Ishikawa (cell line): Measurements from ENCODE around the gene PRELID1.

Source experiments
- CEBPB ChIP-seq: IDR thresholded peaks from 2 replicates; pipeline ENCODE4 v1.6.1; 2012
- CREB1 ChIP-seq: IDR thresholded peaks from 2 replicates; pipeline ENCODE4 v1.6.1; 2012; ENCODE audit warnings: low read depth
- EGR1 ChIP-seq: IDR thresholded peaks from 2 replicates; pipeline ENCODE4 v1.6.1; 2012
- EP300 ChIP-seq: IDR thresholded peaks from 2 replicates; pipeline ENCODE4 v1.6.1; 2012; ENCODE audit warnings: borderline replicate concordance
- FOXM1 ChIP-seq: IDR thresholded peaks from 2 replicates; pipeline ENCODE4 v1.6.1; 2012; ENCODE audit warnings: low read depth, borderline replicate concordance
- NFIC ChIP-seq: IDR thresholded peaks from 2 replicates; pipeline ENCODE4 v1.6.1; 2012
- RAD21 ChIP-seq: IDR thresholded peaks from 2 replicates; pipeline ENCODE4 v1.6.1; 2012; ENCODE audit warnings: low read depth
- TAF1 ChIP-seq: IDR thresholded peaks from 2 replicates; pipeline ENCODE4 v1.6.1; 2012; ENCODE audit warnings: low read depth, mild to moderate bottlenecking
- TCF12 ChIP-seq: IDR thresholded peaks from 2 replicates; pipeline ENCODE4 v1.6.1; 2012; ENCODE audit warnings: low read depth
- TEAD4 ChIP-seq: IDR thresholded peaks from 2 replicates; pipeline ENCODE4 v1.6.1; 2012
- YY1 ChIP-seq: IDR thresholded peaks from 2 replicates; pipeline ENCODE4 v1.6.1; 2012; ENCODE audit warnings: low read depth
- ZBTB7A ChIP-seq: IDR thresholded peaks from 2 replicates; pipeline ENCODE4 v1.6.1; 2012; ENCODE audit warnings: low read depth
- TF ChIP-seq, protein P1 (sequence below): IDR thresholded peaks from 2 replicates; pipeline ENCODE4 v1.6.1; 2012
- TF ChIP-seq, protein P2 (sequence below): IDR thresholded peaks from 2 replicates; pipeline ENCODE4 v1.6.1; 2012; ENCODE audit warnings: low read depth, mild to moderate bottlenecking
- TF ChIP-seq, protein P3 (sequence below): IDR thresholded peaks from 2 replicates; pipeline ENCODE4 v1.6.1; 2012

The PRELID1 gene

DNA sequence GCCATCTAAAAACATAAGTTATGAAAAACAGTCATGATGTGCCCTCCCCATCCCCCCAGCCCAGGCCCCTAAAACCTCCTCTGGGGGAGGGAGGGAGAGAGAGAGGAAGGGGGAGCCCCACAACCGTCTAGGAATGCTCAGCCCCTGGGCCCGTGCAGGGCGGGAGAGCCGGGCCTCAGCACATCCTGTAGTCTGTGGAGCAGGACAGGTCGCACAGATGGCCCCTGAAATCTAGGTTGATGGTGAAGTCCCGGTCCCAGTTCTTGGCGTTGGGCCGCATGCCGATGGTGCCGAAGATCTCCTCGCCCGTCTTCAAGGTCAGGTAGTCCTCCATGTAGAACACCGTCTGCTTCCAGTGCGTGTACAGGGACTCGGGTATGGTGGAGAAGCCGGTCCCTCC is 38.2 kb upstream of the PRELID1 start:
- TF ChIP-seq, protein P1, sequence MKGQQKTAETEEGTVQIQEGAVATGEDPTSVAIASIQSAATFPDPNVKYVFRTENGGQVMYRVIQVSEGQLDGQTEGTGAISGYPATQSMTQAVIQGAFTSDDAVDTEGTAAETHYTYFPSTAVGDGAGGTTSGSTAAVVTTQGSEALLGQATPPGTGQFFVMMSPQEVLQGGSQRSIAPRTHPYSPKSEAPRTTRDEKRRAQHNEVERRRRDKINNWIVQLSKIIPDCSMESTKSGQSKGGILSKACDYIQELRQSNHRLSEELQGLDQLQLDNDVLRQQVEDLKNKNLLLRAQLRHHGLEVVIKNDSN, result no peak
- TF ChIP-seq TEAD4, result no peak
- no peak for TF ChIP-seq CREB1
- TF ChIP-seq, protein P2, sequence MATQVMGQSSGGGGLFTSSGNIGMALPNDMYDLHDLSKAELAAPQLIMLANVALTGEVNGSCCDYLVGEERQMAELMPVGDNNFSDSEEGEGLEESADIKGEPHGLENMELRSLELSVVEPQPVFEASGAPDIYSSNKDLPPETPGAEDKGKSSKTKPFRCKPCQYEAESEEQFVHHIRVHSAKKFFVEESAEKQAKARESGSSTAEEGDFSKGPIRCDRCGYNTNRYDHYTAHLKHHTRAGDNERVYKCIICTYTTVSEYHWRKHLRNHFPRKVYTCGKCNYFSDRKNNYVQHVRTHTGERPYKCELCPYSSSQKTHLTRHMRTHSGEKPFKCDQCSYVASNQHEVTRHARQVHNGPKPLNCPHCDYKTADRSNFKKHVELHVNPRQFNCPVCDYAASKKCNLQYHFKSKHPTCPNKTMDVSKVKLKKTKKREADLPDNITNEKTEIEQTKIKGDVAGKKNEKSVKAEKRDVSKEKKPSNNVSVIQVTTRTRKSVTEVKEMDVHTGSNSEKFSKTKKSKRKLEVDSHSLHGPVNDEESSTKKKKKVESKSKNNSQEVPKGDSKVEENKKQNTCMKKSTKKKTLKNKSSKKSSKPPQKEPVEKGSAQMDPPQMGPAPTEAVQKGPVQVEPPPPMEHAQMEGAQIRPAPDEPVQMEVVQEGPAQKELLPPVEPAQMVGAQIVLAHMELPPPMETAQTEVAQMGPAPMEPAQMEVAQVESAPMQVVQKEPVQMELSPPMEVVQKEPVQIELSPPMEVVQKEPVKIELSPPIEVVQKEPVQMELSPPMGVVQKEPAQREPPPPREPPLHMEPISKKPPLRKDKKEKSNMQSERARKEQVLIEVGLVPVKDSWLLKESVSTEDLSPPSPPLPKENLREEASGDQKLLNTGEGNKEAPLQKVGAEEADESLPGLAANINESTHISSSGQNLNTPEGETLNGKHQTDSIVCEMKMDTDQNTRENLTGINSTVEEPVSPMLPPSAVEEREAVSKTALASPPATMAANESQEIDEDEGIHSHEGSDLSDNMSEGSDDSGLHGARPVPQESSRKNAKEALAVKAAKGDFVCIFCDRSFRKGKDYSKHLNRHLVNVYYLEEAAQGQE, result no peak
- TF ChIP-seq, protein P3, sequence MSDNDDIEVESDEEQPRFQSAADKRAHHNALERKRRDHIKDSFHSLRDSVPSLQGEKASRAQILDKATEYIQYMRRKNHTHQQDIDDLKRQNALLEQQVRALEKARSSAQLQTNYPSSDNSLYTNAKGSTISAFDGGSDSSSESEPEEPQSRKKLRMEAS, result no peak
- TF ChIP-seq TCF12, result no peak
- no peak for TF ChIP-seq ZBTB7A
- TF ChIP-seq CEBPB, result no peak
- TF ChIP-seq EP300, result no peak
- TF ChIP-seq NFIC, result no peak
- TF ChIP-seq TAF1, result no peak
- TF ChIP-seq YY1, result no peak
- TF ChIP-seq FOXM1, result no peak
- TF ChIP-seq EGR1, result no peak
- TF ChIP-seq RAD21, result no peak

DNA sequence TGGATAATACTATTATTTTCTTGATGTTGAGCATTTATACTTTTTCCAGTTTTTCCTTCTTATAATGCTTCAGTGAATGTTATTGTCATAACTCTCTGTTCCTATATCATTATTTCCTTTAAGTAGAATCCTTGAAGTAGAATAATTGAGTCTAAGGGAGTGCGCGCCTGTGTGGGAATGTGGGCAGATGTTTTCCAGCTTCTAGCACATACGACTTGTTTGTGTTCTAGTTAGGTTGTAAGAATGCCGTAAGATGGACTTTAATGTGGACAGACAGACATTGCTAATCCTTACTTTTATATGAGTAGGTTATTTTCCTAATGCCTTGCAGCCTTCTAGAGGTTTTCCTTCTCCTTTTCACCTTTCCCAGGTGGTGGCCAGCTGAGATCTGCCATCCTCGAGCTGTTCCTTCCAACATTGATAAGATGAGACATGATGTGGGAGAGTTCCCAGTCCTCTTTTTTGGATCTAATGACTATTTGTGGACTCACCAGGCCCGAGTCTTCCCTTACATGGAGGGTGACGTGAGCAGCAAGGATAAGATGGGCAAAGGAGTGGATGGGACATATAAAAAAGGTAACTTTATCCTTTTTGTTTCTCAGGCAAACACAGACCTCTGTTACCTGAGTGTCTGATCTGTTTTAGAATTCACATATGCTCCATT is 34.2 kb upstream of the PRELID1 start:
- TF ChIP-seq, protein P2, result no peak
- TF ChIP-seq FOXM1, result no peak
- TF ChIP-seq EP300, result no peak
- no peak for TF ChIP-seq TEAD4
- no peak for TF ChIP-seq NFIC
- TF ChIP-seq, protein P1, result no peak
- no peak for TF ChIP-seq CEBPB
- TF ChIP-seq EGR1, result no peak
- TF ChIP-seq YY1, result no peak
- TF ChIP-seq TAF1, result no peak
- TF ChIP-seq, protein P3, result no peak
- no peak for TF ChIP-seq CREB1
- TF ChIP-seq RAD21, result no peak
- no peak for TF ChIP-seq ZBTB7A
- no peak for TF ChIP-seq TCF12

DNA sequence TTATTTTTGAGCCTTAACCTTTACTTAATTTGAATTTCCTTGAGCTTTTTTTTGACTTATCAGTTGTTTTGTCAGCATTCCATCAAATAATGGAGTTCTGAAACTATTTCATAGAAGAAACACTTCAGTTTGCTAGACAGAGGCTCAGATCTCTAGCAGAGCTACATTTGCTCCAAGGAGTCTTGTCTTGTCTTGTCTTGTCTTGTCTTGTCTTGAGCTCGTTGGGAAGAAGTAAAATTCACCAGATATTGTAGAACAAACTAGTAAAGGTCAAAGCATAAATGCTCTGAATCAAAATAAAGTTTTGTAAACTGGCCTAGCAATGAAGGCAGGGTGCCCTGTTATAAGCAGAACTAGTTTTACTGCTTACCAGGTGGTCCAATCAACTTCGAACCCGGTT is 33.6 kb upstream of the PRELID1 start:
- TF ChIP-seq CREB1 (no peak), NFIC (no peak), TEAD4 (no peak), EP300 (no peak), TCF12 (no peak), RAD21 (no peak)
- TF ChIP-seq, protein P2, result no peak

DNA sequence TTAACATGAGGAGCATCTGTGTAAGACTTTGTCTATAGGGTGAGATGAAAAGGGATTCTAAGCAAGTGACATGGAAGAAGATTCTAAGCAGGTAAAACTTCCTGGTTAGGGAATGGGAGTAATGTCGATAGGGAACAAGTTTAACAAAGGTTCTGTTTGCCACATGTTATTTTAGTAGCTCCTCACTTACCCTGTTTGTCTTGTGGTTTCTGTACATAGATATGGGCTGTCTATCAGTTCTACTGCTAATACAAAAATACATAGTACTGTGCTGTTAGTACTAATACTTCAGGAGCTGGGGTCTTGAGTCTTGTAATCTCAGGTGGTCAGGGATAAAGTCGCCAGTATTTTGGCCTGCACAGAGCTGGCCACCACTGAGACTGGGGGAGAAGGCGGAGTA is 32.9 kb upstream of the PRELID1 start:
- TF ChIP-seq FOXM1, result no peak
- TF ChIP-seq CEBPB, result no peak
- no peak for TF ChIP-seq CREB1
- TF ChIP-seq EGR1, result no peak
- no peak for TF ChIP-seq EP300
- TF ChIP-seq TCF12, result no peak
- no peak for TF ChIP-seq NFIC
- TF ChIP-seq, protein P3, result no peak
- TF ChIP-seq, protein P1, result no peak
- TF ChIP-seq, protein P2, result no peak
- no peak for TF ChIP-seq ZBTB7A
- TF ChIP-seq TAF1, result no peak
- no peak for TF ChIP-seq YY1
- no peak for TF ChIP-seq TEAD4
- no peak for TF ChIP-seq RAD21
